HCT116 (cell line): ENCODE measurements around the gene ATRAID. TPM values are rescaled to one million over a fixed set of nuclear protein-coding genes. Genes with fewer than 3 reads are reported as not detected.

Experiments used
- ATAC-seq: fragments of 200-7000 bp; cut with Tn5 transposase; 2 replicates; pipeline ENCODE4 v1.9.1; 2020; ENCODE audit warnings: mild to moderate bottlenecking, moderate library complexity
- BruUV-seq: library from RNA; stranded (reverse); fragments of 400-500 nt; replicated peaks from 2 replicates; lab custom pipeline; 2021; lab: Mats Ljungman, UMichigan
- CTCF ChIA-PET: fragments of 300-600 bp; sonication (Branson Sonifier 250); formaldehyde crosslinking; loops from one replicate; lab custom pipeline; 2021; ENCODE audit warnings: antibody characterized with exemption; lab: Charles Lee
- POLR2A ChIA-PET: fragments of 300-600, 350-600 bp; sonication (Branson Sonifier 250); formaldehyde crosslinking; loops from one replicate; lab custom pipeline; 2021; ENCODE audit warnings: antibody characterized with exemption; lab: Charles Lee
- RAD21 ChIA-PET, 2 experiments: fragments of 300-600 bp; sonication (Branson Sonifier 250); formaldehyde crosslinking; loops; one replicate each; lab custom pipeline; 2023; ENCODE audit warnings: low total read pairs in 2 of 2; ENCODE audit not compliant: uncharacterized antibody in 2 of 2, unreplicated experiment in 2 of 2, low non-redundant PET in 1 of 2; lab: Charles Lee
- DNase-seq: peaks from one replicate; pipeline ENCODE4 v3.0.0-alpha.2; 2010; ENCODE audit warnings: low read depth, low spot score
- H2AFZ ChIP-seq: fragments of 200-600 bp; shearing (Covaris generic), sonication (generic); 2 replicates; pipeline ENCODE4 v1.6.1; 2017; ENCODE audit warnings: low read depth, mixed run types, mixed read lengths, antibody characterized with exemption, low read length; ENCODE audit not compliant: poor library complexity, severe bottlenecking
- H3K27ac ChIP-seq: 2 replicates; pipeline ENCODE4 v1.5.1; 2012; ENCODE audit warnings: low read depth, low read length
- H3K27me3 ChIP-seq: fragments of 200-600 bp; sonication (generic); 2 replicates; pipeline ENCODE4 v1.6.1; 2016; ENCODE audit warnings: mixed run types, low read length, mixed read lengths; ENCODE audit not compliant: insufficient read depth
- H3K36me3 ChIP-seq, 2 experiments: fragments of 200-500 bp in 1 of 2; fragments of 200-600 bp in 1 of 2; sonication (Bioruptor generic) in 1 of 2; sonication (generic) in 1 of 2; 2 replicates each; pipeline versions ENCODE4 v1.5.1 to v1.6.1; 2014 to 2016; ENCODE audit warnings: low read length in 2 of 2, inconsistent platforms in 1 of 2, mixed read lengths in 1 of 2, mixed run types in 1 of 2; ENCODE audit not compliant: insufficient read depth in 2 of 2, control insufficient read depth in 1 of 2
- H3K4me1 ChIP-seq, 2 experiments: fragments of 200-600 bp in 1 of 2; sonication (generic) in 1 of 2; 2 replicates each; pipeline versions ENCODE4 v1.5.1 to v1.6.1; 2012 to 2017; ENCODE audit warnings: low read length in 2 of 2, inconsistent platforms in 1 of 2, mild to moderate bottlenecking in 1 of 2, mixed read lengths in 1 of 2, mixed run types in 1 of 2, moderate library complexity in 1 of 2; ENCODE audit not compliant: insufficient read depth in 2 of 2, control insufficient read depth in 1 of 2
- H3K4me2 ChIP-seq: fragments of 200-600 bp; sonication (generic); 2 replicates; pipeline ENCODE4 v1.6.1; 2017; ENCODE audit warnings: mixed run types, low read length, mixed read lengths
- H3K4me3 ChIP-seq, 2 experiments: fragments of 200-600 bp in 1 of 2; sonication (generic) in 1 of 2; replicated peaks in 1 of 2; 2 replicates each; pipeline ENCODE4 v1.5.1; 2011 to 2016; ENCODE audit warnings: low read length in 2 of 2, control low read depth in 1 of 2, low read depth in 1 of 2, mild to moderate bottlenecking in 1 of 2, mixed read lengths in 1 of 2, mixed run types in 1 of 2
- H3K79me2 ChIP-seq: fragments of 200-600 bp; sonication (generic); 2 replicates; pipeline ENCODE4 v1.6.1; 2017; ENCODE audit warnings: mild to moderate bottlenecking, mixed run types, low read length, moderate library complexity, mixed read lengths; ENCODE audit not compliant: insufficient read depth
- H3K9ac ChIP-seq: fragments of 200-600 bp; sonication (generic); 2 replicates; pipeline ENCODE4 v1.6.1; 2016; ENCODE audit warnings: low read length, mixed read lengths
- H3K9me2 ChIP-seq: fragments of 200-600 bp; sonication (generic), shearing (Covaris generic); 2 replicates; pipeline ENCODE4 v1.6.1; 2017; ENCODE audit warnings: mixed run types, mild to moderate bottlenecking, moderate library complexity; ENCODE audit not compliant: insufficient read depth
- H3K9me3 ChIP-seq, 2 experiments: fragments of 200-500 bp in 1 of 2; fragments of 200-600 bp in 1 of 2; sonication (Bioruptor generic) in 1 of 2; sonication (generic) in 1 of 2; 2 replicates each; pipeline ENCODE4 v1.6.1; 2014 to 2017; ENCODE audit warnings: low read length in 2 of 2, mixed read lengths in 2 of 2, inconsistent platforms in 1 of 2, low read depth in 1 of 2, mild to moderate bottlenecking in 1 of 2, mixed run types in 1 of 2, moderate library complexity in 1 of 2; ENCODE audit not compliant: control insufficient read depth in 1 of 2, insufficient read depth in 1 of 2
- H4K20me1 ChIP-seq: fragments of 200-600 bp; sonication (generic), shearing (Covaris generic); 2 replicates; pipeline ENCODE4 v1.6.1; 2017; ENCODE audit warnings: mixed run types, mild to moderate bottlenecking, moderate library complexity; ENCODE audit not compliant: insufficient read depth
- CBX3 ChIP-seq: IDR thresholded peaks from 2 replicates; pipeline ENCODE4 v1.6.1; 2012; ENCODE audit warnings: low read depth
- CTCF ChIP-seq, 3 experiments: fragments of 200-600 bp in 1 of 3; sonication (generic) in 1 of 3; IDR thresholded peaks in 2 of 3; conservative IDR thresholded peaks in 1 of 3; 2 replicates each; pipeline ENCODE4 v1.5.1; 2012 to 2017; ENCODE audit warnings: low read depth in 2 of 3, low read length in 2 of 3, antibody characterized with exemption in 1 of 3, borderline replicate concordance in 1 of 3, control low read depth in 1 of 3, mild to moderate bottlenecking in 1 of 3, mixed read lengths in 1 of 3, mixed run types in 1 of 3, moderate library complexity in 1 of 3; ENCODE audit not compliant: insufficient read depth in 1 of 3
- ELF1 ChIP-seq: IDR thresholded peaks from 2 replicates; pipeline ENCODE4 v1.6.1; 2012; ENCODE audit warnings: low read depth, borderline replicate concordance
- EZH2 ChIP-seq: fragments of 200-600 bp; sonication (generic); IDR thresholded peaks from 2 replicates; pipeline ENCODE4 v1.6.1; 2017; ENCODE audit warnings: antibody characterized with exemption, mixed run types
- EZH2phosphoT487 ChIP-seq: fragments of 200-600 bp; IDR thresholded peaks from 2 replicates; pipeline ENCODE4 v1.6.1; 2018; ENCODE audit warnings: antibody characterized with exemption, borderline replicate concordance
- FOSL1 ChIP-seq: IDR thresholded peaks from 2 replicates; pipeline ENCODE4 v1.6.1; 2012; ENCODE audit warnings: low read depth
- JUND ChIP-seq: IDR thresholded peaks from 2 replicates; pipeline ENCODE4 v1.6.1; 2012
- MAX ChIP-seq: IDR thresholded peaks from 2 replicates; pipeline ENCODE4 v1.6.1; 2012
- POLR2AphosphoS5 ChIP-seq: IDR thresholded peaks from 2 replicates; pipeline ENCODE4 v1.6.1; 2011; ENCODE audit warnings: mild to moderate bottlenecking, low read depth, low read length, moderate library complexity
- RAD21 ChIP-seq: IDR thresholded peaks from 2 replicates; pipeline ENCODE4 v1.6.1; 2012; ENCODE audit warnings: low read depth, mild to moderate bottlenecking
- REST ChIP-seq: IDR thresholded peaks from 2 replicates; pipeline ENCODE4 v1.6.1; 2012; ENCODE audit warnings: low read depth
- SRF ChIP-seq: IDR thresholded peaks from 2 replicates; pipeline ENCODE4 v1.6.1; 2012; ENCODE audit warnings: low read depth
- TCF7L2 ChIP-seq: IDR thresholded peaks from 2 replicates; pipeline ENCODE4 v1.7.0; 2011; ENCODE audit warnings: borderline replicate concordance, inconsistent platforms; ENCODE audit not compliant: insufficient read depth, insufficient read length; ENCODE audit errors: extremely low read depth
- YY1 ChIP-seq: IDR thresholded peaks from 2 replicates; pipeline ENCODE4 v1.6.1; 2011; ENCODE audit warnings: low read length, low read depth, moderate library complexity, mild to moderate bottlenecking; ENCODE audit not compliant: insufficient replicate concordance; ENCODE audit errors: extremely low read depth
- intact Hi-C: fragments of 100-400 bp; cut with micrococcal nuclease; formaldehyde crosslinking; loops from 2 replicates; pipeline ENCODE4 v1.10.0; 2022
- total RNA-seq: library from RNA; stranded (reverse); gene quantifications from one replicate; pipeline ENCODE4 v1.2.1, GENCODE V29; 2021; ENCODE audit not compliant: unreplicated experiment

Gene ATRAID
- total RNA-seq, 1 experiment from 2014 or later = 93.6 TPM

- no peak for DNase-seq
- no peak overlapping the region for H3K27ac ChIP-seq
- peaks cover 3 to 17% of the 10 kb centered on the region in 2 experiments; a peak in 3 of 4 replicates for H3K4me1 ChIP-seq
- H3K36me3 ChIP-seq = peaks cover 37 to 65% of the 10 kb centered on the region in 2 experiments
- no peak for ATAC-seq
- RAD21 ChIA-PET = no interaction called here
- TF ChIP-seq REST (no peak), CBX3 (no peak), YY1 (no peak), EZH2phosphoT487 (no peak), CTCF (IDR thresholded peaks at IDR 0.05 in 2 of 3, conservative IDR thresholded peaks at IDR 0.05 in 1 of 3; ENCODE audit: borderline replicate concordance in 1 of 3, insufficient read depth in 1 of 3, low read depth in 2 of 3, low read length in 2 of 3) (no peak), FOSL1 (no peak), RAD21 (no peak), EZH2 (no peak), MAX (no peak), TCF7L2 (no peak), POLR2AphosphoS5 (no peak), SRF (no peak), JUND (no peak), ELF1 (no peak)
- no peaks in the 10 kb centered on the region for H3K9me3 ChIP-seq
- H4K20me1 ChIP-seq = no peaks in the 10 kb centered on the region
- no peaks in the 10 kb centered on the region for H3K27me3 ChIP-seq
- no peaks in the 10 kb centered on the region for H3K9me2 ChIP-seq
- CTCF ChIA-PET = no interaction called here
- no TSS peak for BruUV-seq
- H3K4me2 ChIP-seq = no peak overlapping the region
- H3K4me3 ChIP-seq = no peak overlapping the region
- H2AFZ ChIP-seq = no peak overlapping the region
- no peak overlapping the region for H3K9ac ChIP-seq
- H3K79me2 ChIP-seq = peaks cover 60% of the 10 kb centered on the region
- POLR2A ChIA-PET = no interaction called here
- intact Hi-C loops = no loop called here
Measured at GRCh38 chr2:27221166-27221565, 9.3 kb downstream of the ATRAID start.
